OCI-LY1 (cell line): ENCODE data around the gene PSMA7.

Source experiments
- H2AFZ ChIP-seq: fragments of 200-600 bp; sonication (generic), shearing (Covaris generic); 2 replicates; pipeline ENCODE4 v1.6.0; 2014; ENCODE audit warnings: antibody characterized with exemption, mild to moderate bottlenecking, low read length
- H3F3A ChIP-seq: fragments of 200-600 bp; sonication (generic), shearing (Covaris generic); 2 replicates; pipeline ENCODE4 v1.6.0; 2014; ENCODE audit warnings: mild to moderate bottlenecking, antibody characterized with exemption, low read length, moderate library complexity; ENCODE audit not compliant: insufficient read depth
- H3K27ac ChIP-seq: fragments of 200-600 bp; sonication (generic); 2 replicates; pipeline ENCODE4 v1.5.1; 2014; ENCODE audit warnings: low read length, mixed run types, mild to moderate bottlenecking, low read depth; ENCODE audit not compliant: poor library complexity, severe bottlenecking
- H3K27me3 ChIP-seq: fragments of 200-600 bp; sonication (generic); 2 replicates; pipeline ENCODE4 v1.6.0; 2014; ENCODE audit warnings: antibody characterized with exemption, mild to moderate bottlenecking, low read length, moderate library complexity; ENCODE audit not compliant: insufficient read depth
- H3K36me3 ChIP-seq: fragments of 200-600 bp; sonication (generic); 2 replicates; pipeline ENCODE4 v1.6.1; 2014; ENCODE audit warnings: mild to moderate bottlenecking, antibody characterized with exemption, low read length, moderate library complexity, mixed read lengths; ENCODE audit not compliant: insufficient read depth
- H3K4me1 ChIP-seq: fragments of 200-600 bp; sonication (generic); 2 replicates; pipeline ENCODE4 v1.5.1; 2014; ENCODE audit warnings: mild to moderate bottlenecking, low read length, moderate library complexity; ENCODE audit not compliant: insufficient read depth, severe bottlenecking
- H3K4me2 ChIP-seq: fragments of 200-600 bp; sonication (generic), shearing (Covaris generic); 2 replicates; pipeline ENCODE4 v1.6.1; 2014; ENCODE audit warnings: low read length
- H3K4me3 ChIP-seq: fragments of 200-600 bp; sonication (generic); 2 replicates; pipeline ENCODE4 v1.5.1; 2014; ENCODE audit warnings: low read length, low read depth, mild to moderate bottlenecking, mixed read lengths; ENCODE audit not compliant: poor library complexity, severe bottlenecking
- H3K79me2 ChIP-seq: fragments of 200-600 bp; shearing (Covaris generic); 2 replicates; pipeline ENCODE4 v1.6.1; 2016; ENCODE audit warnings: mixed run types, low read length, mixed read lengths; ENCODE audit not compliant: insufficient read depth
- H3K9ac ChIP-seq: fragments of 200-600 bp; sonication (generic), shearing (Covaris generic); 2 replicates; pipeline ENCODE4 v1.6.1; 2014; ENCODE audit warnings: mild to moderate bottlenecking, low read length, mixed read lengths
- H3K9me2 ChIP-seq: fragments of 200-600 bp; sonication (generic), shearing (Covaris generic); 2 replicates; pipeline ENCODE4 v1.6.1; 2014; ENCODE audit warnings: low read depth, mild to moderate bottlenecking, low read length, mixed read lengths
- H3K9me3 ChIP-seq: fragments of 200-600 bp; shearing (Covaris generic); 2 replicates; pipeline ENCODE4 v1.6.1; 2014; ENCODE audit warnings: low read length, mixed read lengths
- H4K20me1 ChIP-seq: fragments of 200-600 bp; sonication (generic), shearing (Covaris generic); 2 replicates; pipeline ENCODE4 v1.6.0; 2016; ENCODE audit warnings: mild to moderate bottlenecking, low read length; ENCODE audit not compliant: insufficient read depth
- EZH2 ChIP-seq: fragments of 200-600 bp; sonication (generic), shearing (Covaris generic); IDR thresholded peaks from 2 replicates; pipeline ENCODE4 v1.8.0; 2017; ENCODE audit warnings: borderline replicate concordance, mixed run types, mild to moderate bottlenecking, antibody characterized with exemption, low read length, moderate library complexity, mixed read lengths
- TF ChIP-seq, protein P1 (sequence below): fragments of 200-600 bp; sonication (generic), shearing (Covaris generic); IDR thresholded peaks from 2 replicates; pipeline ENCODE4 v1.5.1; 2017; ENCODE audit warnings: mild to moderate bottlenecking, antibody characterized with exemption, low read length, moderate library complexity, mixed read lengths

PSMA7 gene

DNA sequence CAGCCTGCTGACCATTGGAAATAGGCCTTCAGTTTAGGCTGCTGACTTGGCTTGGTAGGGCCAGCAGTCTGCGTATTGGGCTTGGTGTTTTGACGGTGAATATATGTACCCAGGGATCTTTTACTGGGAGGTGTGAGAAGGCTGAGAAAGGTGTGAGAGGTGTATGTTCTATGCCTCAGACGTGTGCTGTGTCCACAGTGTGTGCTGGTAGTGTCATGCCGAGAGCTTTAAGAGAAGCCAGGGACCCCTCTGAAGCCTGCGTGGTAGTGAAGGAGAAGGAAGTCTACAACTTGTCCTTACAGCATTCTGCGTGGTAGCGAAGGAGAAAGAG, 2.5 kb upstream of the PSMA7 start:
- TF ChIP-seq, protein P1, sequence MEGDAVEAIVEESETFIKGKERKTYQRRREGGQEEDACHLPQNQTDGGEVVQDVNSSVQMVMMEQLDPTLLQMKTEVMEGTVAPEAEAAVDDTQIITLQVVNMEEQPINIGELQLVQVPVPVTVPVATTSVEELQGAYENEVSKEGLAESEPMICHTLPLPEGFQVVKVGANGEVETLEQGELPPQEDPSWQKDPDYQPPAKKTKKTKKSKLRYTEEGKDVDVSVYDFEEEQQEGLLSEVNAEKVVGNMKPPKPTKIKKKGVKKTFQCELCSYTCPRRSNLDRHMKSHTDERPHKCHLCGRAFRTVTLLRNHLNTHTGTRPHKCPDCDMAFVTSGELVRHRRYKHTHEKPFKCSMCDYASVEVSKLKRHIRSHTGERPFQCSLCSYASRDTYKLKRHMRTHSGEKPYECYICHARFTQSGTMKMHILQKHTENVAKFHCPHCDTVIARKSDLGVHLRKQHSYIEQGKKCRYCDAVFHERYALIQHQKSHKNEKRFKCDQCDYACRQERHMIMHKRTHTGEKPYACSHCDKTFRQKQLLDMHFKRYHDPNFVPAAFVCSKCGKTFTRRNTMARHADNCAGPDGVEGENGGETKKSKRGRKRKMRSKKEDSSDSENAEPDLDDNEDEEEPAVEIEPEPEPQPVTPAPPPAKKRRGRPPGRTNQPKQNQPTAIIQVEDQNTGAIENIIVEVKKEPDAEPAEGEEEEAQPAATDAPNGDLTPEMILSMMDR = no peak
- TF ChIP-seq EZH2 = no peak
- Histone ChIP-seq H3K4me1 (peaks cover 28% of the 10 kb centered on the region), H4K20me1 (no peaks in the 10 kb centered on the region), H3K9ac (no peak overlapping the region), H3K36me3 (peaks cover 11% of the 10 kb centered on the region), H3K9me3 (no peaks in the 10 kb centered on the region), H3K4me2 (no peak overlapping the region), H3K27me3 (no peaks in the 10 kb centered on the region), H2AFZ (no peak overlapping the region), H3F3A (no peaks in the 10 kb centered on the region), H3K4me3 (no peak overlapping the region), H3K9me2 (no peaks in the 10 kb centered on the region), H3K79me2 (peaks cover 22% of the 10 kb centered on the region), H3K27ac (no peak overlapping the region)

DNA sequence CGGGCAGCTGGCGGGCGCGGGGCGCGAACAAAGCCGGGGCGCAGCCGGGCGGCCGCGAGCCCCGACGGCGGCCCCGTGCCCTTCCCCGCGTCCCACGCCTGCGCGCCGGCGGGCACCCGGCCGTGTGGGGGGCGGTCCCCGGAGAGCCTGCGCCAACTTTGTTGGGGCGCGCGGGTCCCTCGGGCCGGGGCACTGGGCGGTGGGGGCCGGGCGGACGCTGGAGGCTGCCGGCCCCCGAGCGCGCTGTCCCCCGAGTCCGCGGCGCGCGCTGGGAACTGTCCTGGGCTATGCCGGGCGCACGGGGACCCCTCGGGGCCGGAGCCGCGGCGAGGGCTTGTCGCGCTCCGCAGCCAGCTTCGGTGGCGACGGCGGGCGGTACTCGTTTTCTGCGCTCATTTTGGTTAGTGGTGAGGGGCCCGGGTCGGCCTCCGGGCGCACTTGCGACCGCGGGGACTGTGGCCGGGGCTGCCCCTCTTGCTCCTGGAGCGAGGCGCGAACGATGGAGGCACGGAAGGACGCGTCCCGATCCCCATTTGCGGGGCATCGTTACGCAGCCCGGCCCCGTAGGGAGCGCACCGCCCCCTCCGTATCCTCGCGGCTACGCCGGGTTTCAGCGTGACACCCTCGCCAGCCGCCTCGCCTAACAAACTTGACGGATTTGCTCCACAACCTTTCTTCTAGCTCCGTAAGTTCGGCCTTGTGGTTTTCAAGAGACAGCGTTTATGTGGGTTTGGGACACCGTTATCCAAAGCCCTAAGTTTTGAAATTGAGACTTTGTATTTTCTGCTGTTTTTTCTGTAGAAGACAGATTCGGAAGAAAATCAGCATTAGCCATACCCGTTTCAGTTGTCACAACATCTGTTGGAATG, 997 bp upstream of the PSMA7 start:
- Histone ChIP-seq H3K36me3 (peaks cover 25% of the 10 kb centered on the region), H3K9ac (peak overlapping the region; percentile 65), H3K9me3 (no peaks in the 10 kb centered on the region), H3K4me2 (peak overlapping the region; percentile 84), H3K4me3 (peak overlapping the region; percentile 74), H3K27ac (no peak overlapping the region), H3K79me2 (peaks cover 30% of the 10 kb centered on the region), H3K27me3 (no peaks in the 10 kb centered on the region), H3K4me1 (peaks cover 29% of the 10 kb centered on the region), H2AFZ (no peak overlapping the region), H3F3A (no peaks in the 10 kb centered on the region), H3K9me2 (no peaks in the 10 kb centered on the region), H4K20me1 (no peaks in the 10 kb centered on the region)
- no peak for TF ChIP-seq EZH2
- TF ChIP-seq, protein P1 = no peak

DNA sequence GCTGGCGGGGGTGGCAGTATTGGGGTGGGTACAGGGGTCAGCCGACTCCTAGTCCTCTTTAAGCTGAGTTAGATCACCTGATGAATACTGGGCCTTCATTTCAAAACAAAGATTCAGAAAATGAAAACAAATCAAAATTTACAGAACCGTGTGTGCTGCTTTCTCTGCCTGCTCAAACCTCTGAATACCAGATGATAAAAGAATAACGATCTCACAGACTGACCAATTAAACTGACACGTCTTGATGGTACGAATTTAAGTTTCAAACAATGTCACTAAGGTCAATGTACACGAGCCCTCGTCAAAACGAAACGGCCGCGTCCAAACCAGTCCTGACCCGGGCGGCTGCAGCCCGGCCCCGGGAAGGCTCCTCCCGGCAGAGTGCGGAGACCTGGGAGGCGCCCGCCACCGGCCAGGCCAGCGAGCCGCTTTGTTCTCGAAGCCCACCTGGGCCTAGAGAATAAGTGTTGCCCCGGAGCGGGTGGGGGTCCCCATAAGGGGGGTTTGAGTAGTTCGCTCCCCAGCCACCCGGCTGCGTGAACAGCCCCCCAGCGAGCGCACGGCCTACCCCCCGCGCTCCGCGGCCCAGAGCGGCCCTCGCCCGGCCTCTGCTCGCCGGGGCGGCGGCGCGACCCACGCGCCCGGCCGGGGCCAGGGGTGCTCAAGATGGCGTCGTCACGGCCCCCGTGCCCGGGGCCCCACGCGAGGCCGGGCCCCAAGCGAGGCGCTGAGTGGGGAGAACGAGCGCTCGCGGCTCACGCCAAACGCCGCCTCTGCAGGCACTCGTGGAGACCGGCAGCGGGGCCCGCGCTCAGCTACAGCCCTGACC, 728 bp downstream of the PSMA7 start:
- Histone ChIP-seq H3K9me2 (no peaks in the 10 kb centered on the region), H3K27me3 (no peaks in the 10 kb centered on the region), H3K4me2 (peak overlapping the region; percentile 89), H3K4me3 (peak overlapping the region; percentile 74), H3K9ac (peak overlapping the region; percentile 79), H3K9me3 (no peaks in the 10 kb centered on the region), H4K20me1 (no peaks in the 10 kb centered on the region), H2AFZ (no peak overlapping the region), H3F3A (no peaks in the 10 kb centered on the region), H3K27ac (peak overlapping the region; percentile 41), H3K79me2 (peaks cover 30% of the 10 kb centered on the region), H3K36me3 (peaks cover 43% of the 10 kb centered on the region), H3K4me1 (peaks cover 29% of the 10 kb centered on the region)
- no peak for TF ChIP-seq EZH2
- TF ChIP-seq, protein P1 = no peak
